ENCODE data around the gene CDC25C. TPM values are rescaled to one million over a fixed set of nuclear protein-coding genes. Genes with fewer than 3 reads are reported as not detected.

CDC25C gene
- total RNA-seq, 4 donors from 2014 or later = 0.17 TPM; not detected in 3

DNA sequence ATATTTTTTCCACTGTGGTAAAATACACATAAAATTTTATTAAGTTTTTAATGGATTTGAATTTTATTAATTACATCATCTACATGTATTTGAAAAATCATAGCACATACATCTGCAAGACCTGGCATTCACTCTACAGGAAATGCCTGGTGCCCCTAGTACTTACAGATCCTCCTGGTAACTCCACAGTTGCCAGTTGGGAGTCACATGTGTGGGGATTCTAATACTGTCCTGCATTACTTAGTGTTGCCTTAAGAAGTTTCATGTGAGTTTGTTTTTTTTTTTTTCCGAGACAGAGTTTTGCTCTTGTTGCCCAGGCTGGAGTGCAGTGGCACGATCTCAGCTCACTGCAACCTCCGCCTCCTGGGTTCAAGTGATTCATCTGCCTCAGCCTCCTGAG lies 38.9 kb upstream of the CDC25C start:
- intact Hi-C loops (cut with DNase I) = no loop called here
- no peak overlapping the region for H3K27ac ChIP-seq (replicated peaks in 1 of 4)
- H3K4me1 ChIP-seq = peaks cover 47 to 61% (median 55%) of the 10 kb centered on the region in 4 donors

GRCh38 chr5:138369706-138370105 lies 38.1 kb upstream of the CDC25C start:
- WGBS = 85% methylated on average over 2 of the region's 2 CpGs
- peaks cover 9 to 23% (median 18%) of the 10 kb centered on the region in 4 donors for H3K36me3 ChIP-seq
- H3K4me1 ChIP-seq = peaks cover 47 to 61% (median 55%) of the 10 kb centered on the region in 4 donors
- intact Hi-C loops (cut with DNase I) = no loop called here
- no peak overlapping the region for H3K4me3 ChIP-seq
- H3K27ac ChIP-seq (replicated peaks in 1 of 4) = peak overlapping the region in 1 of 4 donors; percentile 28
- no peaks in the 10 kb centered on the region for H3K27me3 ChIP-seq
- TF ChIP-seq, protein P1, sequence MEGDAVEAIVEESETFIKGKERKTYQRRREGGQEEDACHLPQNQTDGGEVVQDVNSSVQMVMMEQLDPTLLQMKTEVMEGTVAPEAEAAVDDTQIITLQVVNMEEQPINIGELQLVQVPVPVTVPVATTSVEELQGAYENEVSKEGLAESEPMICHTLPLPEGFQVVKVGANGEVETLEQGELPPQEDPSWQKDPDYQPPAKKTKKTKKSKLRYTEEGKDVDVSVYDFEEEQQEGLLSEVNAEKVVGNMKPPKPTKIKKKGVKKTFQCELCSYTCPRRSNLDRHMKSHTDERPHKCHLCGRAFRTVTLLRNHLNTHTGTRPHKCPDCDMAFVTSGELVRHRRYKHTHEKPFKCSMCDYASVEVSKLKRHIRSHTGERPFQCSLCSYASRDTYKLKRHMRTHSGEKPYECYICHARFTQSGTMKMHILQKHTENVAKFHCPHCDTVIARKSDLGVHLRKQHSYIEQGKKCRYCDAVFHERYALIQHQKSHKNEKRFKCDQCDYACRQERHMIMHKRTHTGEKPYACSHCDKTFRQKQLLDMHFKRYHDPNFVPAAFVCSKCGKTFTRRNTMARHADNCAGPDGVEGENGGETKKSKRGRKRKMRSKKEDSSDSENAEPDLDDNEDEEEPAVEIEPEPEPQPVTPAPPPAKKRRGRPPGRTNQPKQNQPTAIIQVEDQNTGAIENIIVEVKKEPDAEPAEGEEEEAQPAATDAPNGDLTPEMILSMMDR (IDR thresholded peaks at IDR 0.05) = no peak
- TF ChIP-seq POLR2AphosphoS5 (IDR thresholded peaks at IDR 0.05) = no peak
- TF ChIP-seq EP300 (IDR thresholded peaks at IDR 0.05) = no peak
- TF ChIP-seq POLR2A (IDR thresholded peaks at IDR 0.05; ENCODE audit: low read depth) = no peak
- no peak for DNase-seq (ENCODE audit: extremely low spot score)
- H3K9me3 ChIP-seq = no peaks in the 10 kb centered on the region

More for the DNA sequence above, 38.9 kb upstream of the CDC25C start:
- WGBS = 43% methylated on average over 3 of the region's 3 CpGs
- TF ChIP-seq EP300 (IDR thresholded peaks at IDR 0.05) (no peak), POLR2AphosphoS5 (IDR thresholded peaks at IDR 0.05) (no peak), POLR2A (IDR thresholded peaks at IDR 0.05; ENCODE audit: low read depth) (no peak)
- TF ChIP-seq, protein P1 (IDR thresholded peaks at IDR 0.05) = no peak
- Histone ChIP-seq H3K27me3 (no peaks in the 10 kb centered on the region), H3K36me3 (peaks cover 18 to 32% (median 27%) of the 10 kb centered on the region in 4 donors), H3K9me3 (no peaks in the 10 kb centered on the region), H3K4me3 (no peak overlapping the region)
- no peak for DNase-seq (ENCODE audit: extremely low spot score)

DNA sequence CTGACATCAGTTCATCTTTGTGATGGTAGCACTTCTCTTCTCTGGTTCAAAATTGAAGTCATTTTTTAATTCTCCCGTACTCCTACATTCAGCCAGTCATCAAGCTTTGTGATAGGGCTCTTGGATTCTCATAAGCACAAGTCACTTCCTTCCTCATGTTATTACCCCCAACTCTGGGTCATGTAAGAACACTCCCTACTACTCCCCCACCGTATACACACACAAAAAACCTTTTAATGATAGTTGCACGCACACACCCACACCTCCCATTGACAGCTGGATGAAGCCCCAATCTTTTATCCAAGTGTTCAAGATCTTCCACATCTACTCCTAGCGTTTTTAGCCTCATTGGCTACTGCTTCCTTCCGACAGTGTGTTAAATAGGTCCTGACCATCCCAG lies 37.7 kb upstream of the CDC25C start:
- H3K4me3 ChIP-seq = no peak overlapping the region
- peak overlapping the region in 1 of 4 donors; percentile 28 for H3K27ac ChIP-seq (replicated peaks in 1 of 4)
- no peak for TF ChIP-seq POLR2A (IDR thresholded peaks at IDR 0.05; ENCODE audit: low read depth)
- TF ChIP-seq, protein P1 (IDR thresholded peaks at IDR 0.05) = no peak
- no peak for TF ChIP-seq POLR2AphosphoS5 (IDR thresholded peaks at IDR 0.05)
- TF ChIP-seq EP300 (IDR thresholded peaks at IDR 0.05) = no peak
- peaks cover 5 to 19% (median 14%) of the 10 kb centered on the region in 4 donors for H3K36me3 ChIP-seq
- 68% methylated on average over 5 of the region's 5 CpGs for WGBS
- intact Hi-C loops (cut with DNase I) = no loop called here
- no peaks in the 10 kb centered on the region for H3K27me3 ChIP-seq
- H3K4me1 ChIP-seq = peaks cover 47 to 61% (median 55%) of the 10 kb centered on the region in 4 donors
- no peak for DNase-seq (ENCODE audit: extremely low spot score)
- no peaks in the 10 kb centered on the region for H3K9me3 ChIP-seq

DNA sequence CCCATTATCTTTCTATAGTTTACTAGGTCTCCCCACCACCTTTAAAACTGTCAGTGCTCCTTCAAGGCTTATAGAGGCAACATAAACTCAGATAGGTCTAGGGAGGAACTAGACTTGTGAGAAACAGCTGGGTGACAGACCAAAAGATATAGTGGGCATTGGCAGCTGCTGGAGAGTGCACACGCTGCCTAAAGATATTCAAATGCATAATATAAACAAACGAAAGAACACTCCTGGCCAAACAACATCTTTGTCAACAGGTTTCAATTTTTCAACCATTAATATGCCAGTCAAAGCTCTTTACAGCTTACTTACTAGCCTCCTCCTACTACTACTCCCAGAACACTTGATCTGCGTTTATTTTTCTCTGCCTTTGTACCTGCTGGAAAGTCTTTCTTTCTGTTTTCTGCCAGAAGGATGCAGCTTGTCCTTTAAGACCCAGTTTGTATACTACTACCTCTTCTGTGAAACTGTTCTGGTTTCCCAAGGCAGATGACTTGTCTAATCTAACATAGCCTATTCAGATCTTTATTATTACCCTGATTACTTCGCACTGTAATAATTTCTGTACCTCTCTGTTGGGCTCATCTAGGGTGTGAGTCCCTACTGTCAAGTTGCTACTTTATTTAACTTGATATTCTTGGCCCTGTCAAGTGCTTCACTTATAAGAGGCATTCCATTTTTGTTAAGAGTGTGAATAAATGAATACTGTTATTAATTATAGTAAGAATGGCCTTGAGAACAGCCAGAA lies 35.2 kb upstream of the CDC25C start:
- intact Hi-C loops (cut with DNase I) = no loop called here
- H3K4me3 ChIP-seq = no peak overlapping the region
- H3K36me3 ChIP-seq = no peaks in the 10 kb centered on the region
- TF ChIP-seq, protein P1 (IDR thresholded peaks at IDR 0.05) = no peak
- TF ChIP-seq POLR2A (IDR thresholded peaks at IDR 0.05; ENCODE audit: low read depth) (no peak), EP300 (IDR thresholded peaks at IDR 0.05) (no peak), POLR2AphosphoS5 (IDR thresholded peaks at IDR 0.05) (no peak)
- no peaks in the 10 kb centered on the region for H3K27me3 ChIP-seq
- H3K27ac ChIP-seq (replicated peaks in 1 of 4) = peak overlapping the region in 1 of 4 donors; percentile 7
- no peak for DNase-seq (ENCODE audit: extremely low spot score)
- peaks cover 46 to 62% (median 58%) of the 10 kb centered on the region in 4 donors for H3K4me1 ChIP-seq
- no peaks in the 10 kb centered on the region for H3K9me3 ChIP-seq
- 56% methylated on average over 4 of the region's 4 CpGs for WGBS
